Lower lobe of right lung (tissue), 2 donors: ENCODE measurements around the gene EFCAB3. TPM values are rescaled to one million over a fixed set of nuclear protein-coding genes. Genes with fewer than 3 reads are reported as not detected.
A peak's percentile ranks its signal among the peaks of the same experiment; 100 is the strongest.
"Not testable (repeated sequence)": the region's sequence is repeated elsewhere in the genome, so short reads cannot be mapped to it uniquely, and the experiment has no call there.

Experiments used
- ATAC-seq, 2 donors: fragments of 200-7000 bp; cut with Tn5 transposase; one replicate each; pipeline ENCODE4 v1.9.1; 2020 to 2022; ENCODE audit warnings: mild to moderate bottlenecking in 2 of 2, moderate library complexity in 2 of 2
- DNase-seq: peaks from one replicate; pipeline ENCODE4 v3.0.0-alpha.2; 2020
- H3K27ac ChIP-seq: fragments of 200-600 bp; one replicate; pipeline ENCODE4 v1.8.0; 2022
- H3K27me3 ChIP-seq: fragments of 200-600 bp; one replicate; pipeline ENCODE4 v1.8.0; 2022; ENCODE audit warnings: low read depth
- H3K36me3 ChIP-seq: fragments of 200-600 bp; one replicate; pipeline ENCODE4 v1.8.0; 2022; ENCODE audit warnings: mild to moderate bottlenecking
- H3K4me1 ChIP-seq: fragments of 200-600 bp; one replicate; pipeline ENCODE4 v1.8.0; 2022
- H3K4me3 ChIP-seq: fragments of 200-600 bp; one replicate; pipeline ENCODE4 v1.8.0; 2022; ENCODE audit warnings: mild to moderate bottlenecking
- H3K9me3 ChIP-seq: fragments of 200-600 bp; one replicate; pipeline ENCODE4 v1.8.0; 2022
- CTCF ChIP-seq: fragments of 200-600 bp; IDR thresholded peaks from one replicate; pipeline ENCODE4 v1.8.0; 2022; ENCODE audit warnings: antibody characterized with exemption, mild to moderate bottlenecking
- intact Hi-C: fragments of 100-400 bp; cut with DNase I; formaldehyde crosslinking; loops from one replicate; pipeline ENCODE4 v1.11.0; 2022
- total RNA-seq: library from RNA; stranded (reverse); fragmentation: NEBNext Ultra II Directional; extraction: Animal tissue kit (Norgen Biotek cat#: 25700); gene quantifications from one replicate; pipeline ENCODE4 v1.2.1, GENCODE V29; 2021
- donor health status: DM: no; HTN: yes; CAD: no; lungs with severe emphysema.

The EFCAB3 gene
- total RNA-seq, 1 donor from 2014 or later: not detected

GRCh38 chr17:62423647-62424461 lies 43.5 kb downstream of the EFCAB3 start, which contains the start of gene METTL2A:
Gene METTL2A (plus strand): TSS chr17:62423897. CDS start chr17:62423903, 6 bp downstream.
- ATAC-seq (peak; percentile 96 to 98), DNase-seq (peak; percentile 90)
- Histone ChIP-seq H3K27ac (peak within 1 kb of the TSS; percentile 72), H3K4me3 (peak within 1 kb of the TSS; percentile 75), H3K36me3 (peaks cover 22% of the 10 kb centered on the region), H3K4me1 (peaks cover 14% of the 10 kb centered on the region)
- H3K27me3 ChIP-seq, intact Hi-C loops, H3K9me3 ChIP-seq: not testable (repeated sequence)
- peak; percentile 38 for TF ChIP-seq CTCF

- H3K27ac ChIP-seq, H3K4me3 ChIP-seq, DNase-seq, ATAC-seq, intact Hi-C loops, H3K9me3 ChIP-seq, H3K27me3 ChIP-seq: not testable (repeated sequence)
- Histone ChIP-seq H3K36me3 (peaks cover 43% of the 10 kb centered on the region), H3K4me1 (peaks cover 14% of the 10 kb centered on the region)
These were observed 45.9 kb downstream of the EFCAB3 start for GRCh38 chr17:62426214-62426613.

- H3K27ac ChIP-seq, DNase-seq, ATAC-seq, H3K27me3 ChIP-seq, H3K4me3 ChIP-seq, H3K9me3 ChIP-seq, intact Hi-C loops, H3K4me1 ChIP-seq: not testable (repeated sequence)
- peaks cover 34% of the 10 kb centered on the region for H3K36me3 ChIP-seq
These were observed 54.9 kb downstream of the EFCAB3 start for GRCh38 chr17:62435251-62435650.

GRCh38 chr17:62441181-62441580 lies 60.8 kb downstream of the EFCAB3 start:
- H3K27me3 ChIP-seq, intact Hi-C loops, ATAC-seq: not testable (repeated sequence)

GRCh38 chr17:62444063-62444462 lies 63.7 kb downstream of the EFCAB3 start:
- Histone ChIP-seq H3K4me1 (no peaks in the 10 kb centered on the region), H3K36me3 (peaks cover 91% of the 10 kb centered on the region), H3K27ac (no peak overlapping the region), H3K9me3 (no peaks in the 10 kb centered on the region), H3K4me3 (no peak overlapping the region), H3K27me3 (no peaks in the 10 kb centered on the region)
- TF ChIP-seq CTCF: no peak
- ATAC-seq: no peak
- intact Hi-C loops: no loop called here
- DNase-seq: no peak

More at GRCh38 chr17:62441181-62441580, 60.8 kb downstream of the EFCAB3 start:
- not testable (repeated sequence) for H3K9me3 ChIP-seq, H3K4me1 ChIP-seq, DNase-seq, H3K27ac ChIP-seq, H3K4me3 ChIP-seq
- H3K36me3 ChIP-seq: peaks cover 69% of the 10 kb centered on the region

GRCh38 chr17:62445791-62446190 lies 65.4 kb downstream of the EFCAB3 start:
- H3K9me3 ChIP-seq, H3K4me3 ChIP-seq, DNase-seq, intact Hi-C loops, ATAC-seq, H3K27me3 ChIP-seq, H3K4me1 ChIP-seq, H3K27ac ChIP-seq: not testable (repeated sequence)
- H3K36me3 ChIP-seq: peaks cover 87% of the 10 kb centered on the region

- H3K4me1 ChIP-seq, H3K4me3 ChIP-seq, H3K9me3 ChIP-seq, H3K27me3 ChIP-seq, DNase-seq, H3K27ac ChIP-seq, intact Hi-C loops: not testable (repeated sequence)
- ATAC-seq: peak in 1 of 2 donors; percentile 38
- H3K36me3 ChIP-seq: peaks cover 23% of the 10 kb centered on the region
These were observed 71.8 kb downstream of the EFCAB3 start for GRCh38 chr17:62452195-62452594.

- H3K27me3 ChIP-seq, DNase-seq, intact Hi-C loops, H3K4me1 ChIP-seq, ATAC-seq, H3K27ac ChIP-seq, H3K4me3 ChIP-seq, H3K9me3 ChIP-seq: not testable (repeated sequence)
- peaks cover 14% of the 10 kb centered on the region for H3K36me3 ChIP-seq
These were observed 72.7 kb downstream of the EFCAB3 start for GRCh38 chr17:62453041-62453440.

GRCh38 chr17:62453656-62454055 lies 73.3 kb downstream of the EFCAB3 start:
- DNase-seq, H3K9me3 ChIP-seq, H3K4me3 ChIP-seq, H3K27ac ChIP-seq, H3K4me1 ChIP-seq, intact Hi-C loops, ATAC-seq, H3K36me3 ChIP-seq, H3K27me3 ChIP-seq: not testable (repeated sequence)

GRCh38 chr17:62454111-62454510 lies 73.8 kb downstream of the EFCAB3 start:
- H3K4me1 ChIP-seq, H3K4me3 ChIP-seq, DNase-seq, H3K36me3 ChIP-seq, intact Hi-C loops, H3K27ac ChIP-seq, H3K27me3 ChIP-seq, ATAC-seq, H3K9me3 ChIP-seq: not testable (repeated sequence)
